ENCODE measurements around the gene MRPS22. TPM values are rescaled to one million over a fixed set of nuclear protein-coding genes. Genes with fewer than 3 reads are reported as not detected.

The MRPS22 gene
- total RNA-seq, 6 experiments from 2014 or later, result 29.6 to 66.5 (median 34.8) TPM

DNA sequence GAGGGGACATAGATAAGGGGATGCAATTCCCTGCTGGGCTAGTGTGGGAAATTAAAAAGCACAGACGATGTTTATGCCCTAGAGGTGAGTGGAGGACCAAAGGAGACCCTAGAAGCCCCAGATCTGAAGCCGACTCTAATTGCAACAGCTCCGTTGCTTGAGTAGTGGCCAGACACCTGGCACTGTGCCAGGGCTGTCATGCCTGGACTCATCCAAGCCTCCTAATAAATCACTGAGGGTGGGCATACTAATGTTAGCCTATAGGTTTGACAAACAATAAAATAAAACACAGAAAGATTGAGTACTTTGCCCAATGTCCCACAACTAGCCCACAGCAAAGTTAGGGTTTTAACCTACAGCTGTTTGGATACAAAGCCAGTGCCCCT lies 25.4 kb upstream of the MRPS22 start:
- ATAC-seq (no peak), DNase-seq (no peak)
- Histone ChIP-seq H3K4me3 (no peak overlapping the region), H3K36me3 (no peaks in the 10 kb centered on the region), H3K4me1 (no peaks in the 10 kb centered on the region), H3K27me3 (no peaks in the 10 kb centered on the region), H3K27ac (no peak overlapping the region), H3K9me3 (no peaks in the 10 kb centered on the region)
- intact Hi-C loops (cut with DNase I), result no loop called here
- 29% methylated on average over 3 of the region's 3 CpGs for WGBS (ENCODE audit: insufficient coverage, low coverage, low lambda C conversion rate, missing lambda C conversion rate)
- TF ChIP-seq, protein P1, sequence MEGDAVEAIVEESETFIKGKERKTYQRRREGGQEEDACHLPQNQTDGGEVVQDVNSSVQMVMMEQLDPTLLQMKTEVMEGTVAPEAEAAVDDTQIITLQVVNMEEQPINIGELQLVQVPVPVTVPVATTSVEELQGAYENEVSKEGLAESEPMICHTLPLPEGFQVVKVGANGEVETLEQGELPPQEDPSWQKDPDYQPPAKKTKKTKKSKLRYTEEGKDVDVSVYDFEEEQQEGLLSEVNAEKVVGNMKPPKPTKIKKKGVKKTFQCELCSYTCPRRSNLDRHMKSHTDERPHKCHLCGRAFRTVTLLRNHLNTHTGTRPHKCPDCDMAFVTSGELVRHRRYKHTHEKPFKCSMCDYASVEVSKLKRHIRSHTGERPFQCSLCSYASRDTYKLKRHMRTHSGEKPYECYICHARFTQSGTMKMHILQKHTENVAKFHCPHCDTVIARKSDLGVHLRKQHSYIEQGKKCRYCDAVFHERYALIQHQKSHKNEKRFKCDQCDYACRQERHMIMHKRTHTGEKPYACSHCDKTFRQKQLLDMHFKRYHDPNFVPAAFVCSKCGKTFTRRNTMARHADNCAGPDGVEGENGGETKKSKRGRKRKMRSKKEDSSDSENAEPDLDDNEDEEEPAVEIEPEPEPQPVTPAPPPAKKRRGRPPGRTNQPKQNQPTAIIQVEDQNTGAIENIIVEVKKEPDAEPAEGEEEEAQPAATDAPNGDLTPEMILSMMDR (IDR thresholded peaks at IDR 0.05), result no peak
- no peak for TF ChIP-seq POLR2A (IDR thresholded peaks at IDR 0.05)

DNA sequence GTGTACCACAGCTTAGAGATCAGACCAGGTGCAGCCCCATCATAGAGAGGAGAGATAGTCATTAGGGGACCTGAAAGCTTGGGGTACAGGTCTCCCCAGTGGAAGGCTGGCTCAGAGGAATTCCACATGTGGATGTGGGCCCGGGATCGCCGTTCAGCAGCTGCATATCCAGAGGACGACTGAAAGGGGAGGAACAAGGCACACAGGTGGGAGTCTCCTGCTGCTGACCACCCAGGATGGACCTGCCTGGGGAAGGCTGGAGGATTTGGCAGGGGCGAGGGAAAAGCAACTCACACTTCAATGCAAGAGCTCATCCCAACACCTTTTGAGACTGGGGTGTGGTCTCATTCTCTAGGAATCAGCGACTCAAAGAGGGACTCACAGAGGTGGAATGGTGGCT lies 25.0 kb upstream of the MRPS22 start:
- WGBS (ENCODE audit: insufficient coverage, low coverage, low lambda C conversion rate, missing lambda C conversion rate), result 84% methylated on average over 5 of the region's 6 CpGs
- Histone ChIP-seq H3K9me3 (no peaks in the 10 kb centered on the region), H3K36me3 (no peaks in the 10 kb centered on the region), H3K4me1 (no peaks in the 10 kb centered on the region), H3K27ac (no peak overlapping the region), H3K4me3 (no peak overlapping the region), H3K27me3 (no peaks in the 10 kb centered on the region)
- ATAC-seq (no peak), DNase-seq (no peak)
- intact Hi-C loops (cut with DNase I), result no loop called here
- no peak for TF ChIP-seq POLR2A (IDR thresholded peaks at IDR 0.05)
- TF ChIP-seq, protein P1 (IDR thresholded peaks at IDR 0.05), result no peak

DNA sequence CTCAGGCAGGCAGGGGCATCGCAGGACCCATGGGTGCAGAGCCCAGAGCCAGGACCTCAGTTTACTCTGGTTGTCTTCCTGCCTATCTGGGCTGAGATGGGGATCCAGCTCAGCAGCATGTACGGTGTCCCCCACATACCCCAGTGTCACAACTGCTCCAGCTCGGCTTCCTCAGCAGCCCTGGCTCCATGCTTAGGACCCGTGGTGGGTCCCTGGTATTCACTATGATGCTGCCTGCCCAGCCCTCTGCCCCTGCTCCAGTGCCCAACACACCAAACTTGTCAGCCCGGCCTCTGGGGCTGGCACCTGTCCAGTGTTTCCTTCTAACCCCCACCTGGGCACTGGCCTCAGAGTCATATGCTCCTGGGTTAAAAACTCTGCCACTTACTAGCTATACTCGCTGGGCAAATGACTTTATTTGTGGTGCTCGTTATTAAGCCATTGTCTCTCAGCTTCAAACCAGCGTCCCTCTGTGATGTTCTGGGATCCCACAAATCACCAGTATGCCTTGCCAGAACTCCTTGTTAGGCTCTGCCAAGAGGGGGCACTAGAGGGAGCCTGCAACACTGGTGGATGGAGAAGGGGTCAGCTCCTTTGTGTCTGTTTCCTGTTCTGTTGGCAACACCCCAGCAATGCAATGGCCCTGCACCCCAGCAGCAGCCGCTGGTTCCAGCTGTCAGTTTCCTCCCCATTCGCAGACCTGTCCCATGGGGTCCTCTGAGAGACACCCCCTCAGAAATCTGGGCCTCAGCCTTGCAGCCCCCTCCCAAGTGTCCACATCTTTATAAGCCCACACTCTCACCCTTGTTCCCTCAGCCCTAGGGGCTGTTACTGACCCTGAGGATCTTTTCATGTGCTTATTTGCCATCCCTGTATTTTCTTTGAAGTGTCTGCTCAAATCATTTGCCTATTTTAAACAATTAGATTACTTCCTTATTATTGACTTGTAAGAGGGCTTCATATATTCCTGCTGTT lies 24.1 kb upstream of the MRPS22 start:
- ATAC-seq (no peak), DNase-seq (no peak)
- Histone ChIP-seq H3K4me3 (no peak overlapping the region), H3K27ac (no peak overlapping the region), H3K9me3 (no peaks in the 10 kb centered on the region), H3K27me3 (no peaks in the 10 kb centered on the region), H3K4me1 (no peaks in the 10 kb centered on the region), H3K36me3 (no peaks in the 10 kb centered on the region)
- no peak for TF ChIP-seq POLR2A (IDR thresholded peaks at IDR 0.05)
- TF ChIP-seq, protein P1 (IDR thresholded peaks at IDR 0.05), result peak in 2 of 4 donors; percentile 6 to 26
- intact Hi-C loops (cut with DNase I), result loop anchor here in 1 of 2 donors (10.0 kb wide), 2 partner anchors 215 to 375 kb away; partner anchors contain the start of genes FOXL2 and FOXL2NB
- whole genome bisulfite sequencing (ENCODE audit: insufficient coverage, low coverage, low lambda C conversion rate, missing lambda C conversion rate), result 80% methylated on average over 4 of the region's 10 CpGs

DNA sequence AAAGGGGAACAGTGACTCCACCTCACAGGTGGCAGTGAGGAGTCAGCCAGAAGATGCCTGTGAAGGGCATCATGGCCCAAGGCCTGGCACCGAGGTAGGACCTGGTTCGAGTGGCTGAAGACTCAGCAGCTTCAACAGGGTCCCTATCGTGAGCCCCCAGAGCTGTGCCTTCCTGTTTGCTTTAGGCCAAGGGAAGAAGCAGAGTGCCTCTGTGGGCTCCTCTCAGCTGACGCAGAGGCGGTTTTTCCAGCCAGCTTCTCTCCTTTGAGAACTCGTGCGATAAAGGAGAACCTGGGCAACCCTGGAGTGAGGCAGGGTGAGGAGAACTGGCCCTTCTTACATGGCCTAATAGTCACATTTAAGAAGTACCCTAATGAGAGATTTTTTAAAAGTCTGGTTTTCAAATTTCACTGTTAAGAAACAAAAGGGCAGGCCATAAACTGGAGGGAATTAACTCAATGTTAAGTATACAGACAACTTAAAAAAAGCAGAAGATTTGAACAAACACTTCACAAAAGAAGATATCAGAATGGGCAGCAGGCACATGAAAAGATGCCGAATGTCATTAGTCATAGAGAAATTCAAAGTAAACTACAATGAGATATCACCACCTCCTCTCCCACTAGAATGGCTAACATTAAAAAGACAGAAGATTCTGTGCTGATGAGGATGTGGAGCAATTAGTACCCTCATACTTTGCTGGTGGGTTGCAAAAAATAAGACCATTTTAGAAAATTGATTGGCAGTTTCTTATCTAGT lies 23.1 kb upstream of the MRPS22 start:
- no peak for TF ChIP-seq POLR2A (IDR thresholded peaks at IDR 0.05)
- TF ChIP-seq, protein P1 (IDR thresholded peaks at IDR 0.05), result no peak
- no peak for ATAC-seq
- intact Hi-C loops (cut with DNase I), result loop anchor here in 1 of 2 donors (10.0 kb wide), 2 partner anchors 216 to 376 kb away; partner anchors contain the start of genes FOXL2 and FOXL2NB
- no peaks in the 10 kb centered on the region for H3K9me3 ChIP-seq
- no peak overlapping the region for H3K4me3 ChIP-seq
- no peaks in the 10 kb centered on the region for H3K36me3 ChIP-seq
- 65% methylated on average over 3 of the region's 8 CpGs for WGBS (ENCODE audit: insufficient coverage, low coverage, low lambda C conversion rate, missing lambda C conversion rate)
- no peaks in the 10 kb centered on the region for H3K4me1 ChIP-seq
- H3K27ac ChIP-seq, result no peak overlapping the region
- H3K27me3 ChIP-seq, result no peaks in the 10 kb centered on the region
- DNase-seq, result no peak
